ENCODE measurements around the gene RCSD1.
A peak's percentile ranks its signal among the peaks of the same experiment; 100 is the strongest.

Gene RCSD1

GRCh38 chr1:167593860-167594259, 36.2 kb upstream of the RCSD1 start:
- TF ChIP-seq ZBTB7A (IDR thresholded peaks at IDR 0.05; ENCODE audit: low read depth) (no peak), YY1 (IDR thresholded peaks at IDR 0.05; ENCODE audit: low read depth) (no peak), TCF12 (IDR thresholded peaks at IDR 0.05; ENCODE audit: low read depth) (no peak), TAF1 (IDR thresholded peaks at IDR 0.05; ENCODE audit: low read depth) (no peak), EP300 (IDR thresholded peaks at IDR 0.05; ENCODE audit: borderline replicate concordance) (no peak), CREB1 (IDR thresholded peaks at IDR 0.05; ENCODE audit: low read depth) (no peak), EGR1 (IDR thresholded peaks at IDR 0.05) (no peak), REST (IDR thresholded peaks at IDR 0.05; ENCODE audit: low read depth) (no peak), TEAD4 (IDR thresholded peaks at IDR 0.05) (no peak), MAX (IDR thresholded peaks at IDR 0.05) (no peak), USF1 (IDR thresholded peaks at IDR 0.05) (no peak), FOXM1 (IDR thresholded peaks at IDR 0.05; ENCODE audit: borderline replicate concordance, low read depth) (no peak), NFIC (IDR thresholded peaks at IDR 0.05) (no peak), CEBPB (IDR thresholded peaks at IDR 0.05) (no peak), RAD21 (IDR thresholded peaks at IDR 0.05; ENCODE audit: low read depth) (no peak)

GRCh38 chr1:167594822-167595221, 35.2 kb upstream of the RCSD1 start:
- TF ChIP-seq FOXM1 (IDR thresholded peaks at IDR 0.05; ENCODE audit: borderline replicate concordance, low read depth) (no peak), RAD21 (IDR thresholded peaks at IDR 0.05; ENCODE audit: low read depth) (no peak), EGR1 (IDR thresholded peaks at IDR 0.05) (no peak), TAF1 (IDR thresholded peaks at IDR 0.05; ENCODE audit: low read depth) (no peak), ZBTB7A (IDR thresholded peaks at IDR 0.05; ENCODE audit: low read depth) (no peak), MAX (IDR thresholded peaks at IDR 0.05) (no peak), USF1 (IDR thresholded peaks at IDR 0.05) (no peak), NFIC (IDR thresholded peaks at IDR 0.05) (no peak), CEBPB (IDR thresholded peaks at IDR 0.05) (no peak), EP300 (IDR thresholded peaks at IDR 0.05; ENCODE audit: borderline replicate concordance) (no peak), TEAD4 (IDR thresholded peaks at IDR 0.05) (no peak), TCF12 (IDR thresholded peaks at IDR 0.05; ENCODE audit: low read depth) (no peak), REST (IDR thresholded peaks at IDR 0.05; ENCODE audit: low read depth) (no peak)

- TF ChIP-seq ZBTB7A (IDR thresholded peaks at IDR 0.05; ENCODE audit: low read depth) (no peak), RAD21 (IDR thresholded peaks at IDR 0.05; ENCODE audit: low read depth) (peak; percentile 74), TCF12 (IDR thresholded peaks at IDR 0.05; ENCODE audit: low read depth) (no peak)
Observed at GRCh38 chr1:167599957-167600581, 30.0 kb upstream of the RCSD1 start.

- TF ChIP-seq FOXM1 (IDR thresholded peaks at IDR 0.05; ENCODE audit: borderline replicate concordance, low read depth), result no peak
- TF ChIP-seq TCF12 (IDR thresholded peaks at IDR 0.05; ENCODE audit: low read depth), result no peak
- no peak for TF ChIP-seq CEBPB (IDR thresholded peaks at IDR 0.05)
- TF ChIP-seq MAX (IDR thresholded peaks at IDR 0.05), result no peak
- no peak for TF ChIP-seq REST (IDR thresholded peaks at IDR 0.05; ENCODE audit: low read depth)
- TF ChIP-seq TEAD4 (IDR thresholded peaks at IDR 0.05), result no peak
- no peak for TF ChIP-seq YY1 (IDR thresholded peaks at IDR 0.05; ENCODE audit: low read depth)
Observed at GRCh38 chr1:167601442-167602383, 28.3 kb upstream of the RCSD1 start.
